ENCODE measurements around the gene EYS. TPM values are rescaled to one million over a fixed set of nuclear protein-coding genes. Genes with fewer than 3 reads are reported as not detected.

EYS gene
- total RNA-seq, 1 experiment from 2014 or later = not detected

- no peak for TF ChIP-seq CTCF (IDR thresholded peaks at IDR 0.05; ENCODE audit: insufficient read depth in 1 of 2, low read depth in 1 of 2, low read length in 1 of 2, severe bottlenecking in 1 of 2, unreplicated experiment in 1 of 2)
- Histone ChIP-seq H3K4me1 (no peaks in the 10 kb centered on the region), H3K27me3 (replicated peaks; ENCODE audit: control insufficient read depth, insufficient read depth, low read length) (no peaks in the 10 kb centered on the region), H3K4me3 (ENCODE audit: low read depth, low read length) (no peak overlapping the region), H3K9me3 (no peaks in the 10 kb centered on the region), H3K36me3 (ENCODE audit: control insufficient read depth, insufficient read depth, low read length) (no peaks in the 10 kb centered on the region)
- intact Hi-C loops (cut with micrococcal nuclease; ENCODE audit: unreplicated experiment) = no loop called here
- H3K27me3 Mint-ChIP-seq (ENCODE audit: insufficient read depth, unreplicated experiment) = no peaks in the 10 kb centered on the region
- ChIA-PET POLR2A (no interaction called here), CTCF (no interaction called here)
- no peak for DNase-seq
- BruUV-seq (replicated peaks) = no TSS peak
- H3K27ac Mint-ChIP-seq (ENCODE audit: unreplicated experiment) = no peak overlapping the region
- H3K4me1 Mint-ChIP-seq (ENCODE audit: low read depth, unreplicated experiment) = no peaks in the 10 kb centered on the region
- no peaks in the 10 kb centered on the region for H3K36me3 Mint-ChIP-seq (ENCODE audit: insufficient read depth, unreplicated experiment)
- no peak overlapping the region for H3K4me3 Mint-ChIP-seq (ENCODE audit: unreplicated experiment)
- H3K9me3 Mint-ChIP-seq (ENCODE audit: unreplicated experiment) = peaks cover 22% of the 10 kb centered on the region
These were observed 1593.3 kb downstream of the EYS start for GRCh38 chr6:64113704-64114103.

- intact Hi-C loops (cut with micrococcal nuclease; ENCODE audit: unreplicated experiment) = no loop called here
- Mint-ChIP-seq H3K9me3 (ENCODE audit: unreplicated experiment) (no peaks in the 10 kb centered on the region), H3K27ac (ENCODE audit: unreplicated experiment) (no peak overlapping the region), H3K4me3 (ENCODE audit: unreplicated experiment) (no peak overlapping the region), H3K36me3 (ENCODE audit: insufficient read depth, unreplicated experiment) (no peaks in the 10 kb centered on the region), H3K4me1 (ENCODE audit: low read depth, unreplicated experiment) (no peaks in the 10 kb centered on the region), H3K27me3 (ENCODE audit: insufficient read depth, unreplicated experiment) (no peaks in the 10 kb centered on the region)
- POLR2A ChIA-PET = no interaction called here
- no peak for TF ChIP-seq CTCF (IDR thresholded peaks at IDR 0.05; ENCODE audit: insufficient read depth in 1 of 2, low read depth in 1 of 2, low read length in 1 of 2, severe bottlenecking in 1 of 2, unreplicated experiment in 1 of 2)
- CTCF ChIA-PET = no interaction called here
- BruUV-seq (replicated peaks) = no TSS peak
- H3K27me3 ChIP-seq (replicated peaks; ENCODE audit: control insufficient read depth, insufficient read depth, low read length) = no peaks in the 10 kb centered on the region
- DNase-seq = no peak
- H3K9me3 ChIP-seq = no peaks in the 10 kb centered on the region
- H3K4me3 ChIP-seq (ENCODE audit: low read depth, low read length) = no peak overlapping the region
- H3K4me1 ChIP-seq = no peaks in the 10 kb centered on the region
- no peaks in the 10 kb centered on the region for H3K36me3 ChIP-seq (ENCODE audit: control insufficient read depth, insufficient read depth, low read length)
These were observed 1603.0 kb downstream of the EYS start for GRCh38 chr6:64104051-64104450.

- ChIA-PET CTCF (no interaction called here), POLR2A (no interaction called here)
- H3K4me3 Mint-ChIP-seq (ENCODE audit: unreplicated experiment) = no peak overlapping the region
- intact Hi-C loops (cut with micrococcal nuclease; ENCODE audit: unreplicated experiment) = no loop called here
- BruUV-seq (replicated peaks) = no TSS peak
- no peaks in the 10 kb centered on the region for H3K4me1 Mint-ChIP-seq (ENCODE audit: low read depth, unreplicated experiment)
- no peak overlapping the region for H3K27ac Mint-ChIP-seq (ENCODE audit: unreplicated experiment)
- H3K27me3 Mint-ChIP-seq (ENCODE audit: insufficient read depth, unreplicated experiment) = no peaks in the 10 kb centered on the region
- no peak for DNase-seq
- Histone ChIP-seq H3K9me3 (no peaks in the 10 kb centered on the region), H3K27me3 (replicated peaks; ENCODE audit: control insufficient read depth, insufficient read depth, low read length) (no peaks in the 10 kb centered on the region), H3K36me3 (ENCODE audit: control insufficient read depth, insufficient read depth, low read length) (no peaks in the 10 kb centered on the region), H3K4me3 (ENCODE audit: low read depth, low read length) (no peak overlapping the region), H3K4me1 (no peaks in the 10 kb centered on the region)
- no peaks in the 10 kb centered on the region for H3K36me3 Mint-ChIP-seq (ENCODE audit: insufficient read depth, unreplicated experiment)
- no peak for TF ChIP-seq CTCF (IDR thresholded peaks at IDR 0.05; ENCODE audit: insufficient read depth in 1 of 2, low read depth in 1 of 2, low read length in 1 of 2, severe bottlenecking in 1 of 2, unreplicated experiment in 1 of 2)
- no peaks in the 10 kb centered on the region for H3K9me3 Mint-ChIP-seq (ENCODE audit: unreplicated experiment)
These were observed 1603.5 kb downstream of the EYS start for GRCh38 chr6:64103480-64103879.

All from Caco-2 (cell line).